PC-3 (cell line): ENCODE results near the gene JUNB. TPM values are rescaled to one million over a fixed set of nuclear protein-coding genes. Genes with fewer than 3 reads are reported as not detected.

Source experiments
- ATAC-seq: fragments of 200-7000 bp; cut with Tn5 transposase; 2 replicates; pipeline ENCODE4 v1.9.1; 2020; ENCODE audit warnings: mild to moderate bottlenecking, moderate library complexity
- BruUV-seq: library from RNA; stranded (reverse); fragments of 400-500 nt; replicated peaks from 2 replicates; lab custom pipeline; 2021; lab: Mats Ljungman, UMichigan
- CTCF ChIA-PET: fragments of 300-600 bp; sonication (Branson Sonifier 250); formaldehyde crosslinking; loops from one replicate; lab custom pipeline; 2022; ENCODE audit warnings: antibody characterized with exemption; lab: Charles Lee
- POLR2A ChIA-PET: fragments of 300-600 bp; sonication (Branson Sonifier 250); formaldehyde crosslinking; loops from one replicate; lab custom pipeline; 2022; ENCODE audit warnings: antibody characterized with exemption; ENCODE audit not compliant: unreplicated experiment; lab: Charles Lee
- DNase-seq: peaks from one replicate; pipeline ENCODE4 v3.0.0-alpha.2; 2015
- H2AFZ ChIP-seq: fragments of 300-600 bp; sonication (generic); 2 replicates; pipeline ENCODE4 v1.6.0; 2016; ENCODE audit warnings: antibody characterized with exemption, low read length
- H3F3A ChIP-seq: fragments of 300-600 bp; sonication (generic); one replicate; pipeline ENCODE4 v1.6.0; 2017; ENCODE audit warnings: antibody characterized with exemption, low read length, control low read depth, mild to moderate bottlenecking; ENCODE audit not compliant: unreplicated experiment
- H3K27ac ChIP-seq: fragments of 300-600 bp; sonication (generic); 2 replicates; pipeline ENCODE4 v1.5.1; 2016; ENCODE audit warnings: mild to moderate bottlenecking, low read length
- H3K27me3 ChIP-seq: fragments of 300-600 bp; sonication (generic); 2 replicates; pipeline ENCODE4 v1.6.1; 2016; ENCODE audit warnings: low read length, mixed read lengths
- H3K36me3 ChIP-seq: fragments of 300-600 bp; sonication (generic); 2 replicates; pipeline ENCODE4 v1.6.1; 2016; ENCODE audit warnings: low read depth, mixed run types, low read length, mixed read lengths
- H3K4me1 ChIP-seq: fragments of 300-600 bp; sonication (generic); 2 replicates; pipeline ENCODE4 v1.5.1; 2016; ENCODE audit warnings: low read length; ENCODE audit not compliant: insufficient read depth
- H3K4me2 ChIP-seq: fragments of 300-600 bp; sonication (generic); 2 replicates; pipeline ENCODE4 v1.6.0; 2016; ENCODE audit warnings: low read length
- H3K4me3 ChIP-seq: fragments of 300-600 bp; sonication (generic); 2 replicates; pipeline ENCODE4 v1.5.1; 2016; ENCODE audit warnings: mild to moderate bottlenecking, low read length, mixed read lengths
- H3K79me2 ChIP-seq: fragments of 300-600 bp; sonication (generic); 2 replicates; pipeline ENCODE4 v1.6.1; 2017; ENCODE audit warnings: low read length, mixed read lengths
- H3K9ac ChIP-seq: fragments of 300-600 bp; sonication (generic); 2 replicates; pipeline ENCODE4 v1.6.0; 2016; ENCODE audit warnings: mild to moderate bottlenecking, low read length
- H3K9me2 ChIP-seq: fragments of 300-600 bp; sonication (generic); replicated peaks from 2 replicates; pipeline ENCODE4 v1.6.1; 2016; ENCODE audit warnings: mixed run types, low read length, mixed read lengths
- H3K9me3 ChIP-seq: fragments of 300-600 bp; sonication (generic); 2 replicates; pipeline ENCODE4 v1.6.1; 2016; ENCODE audit warnings: low read length, mixed read lengths
- H4K20me1 ChIP-seq: fragments of 300-600 bp; sonication (generic); 2 replicates; pipeline ENCODE4 v1.6.1; 2016; ENCODE audit warnings: low read length, mixed read lengths
- EZH2 ChIP-seq: fragments of 300-600 bp; sonication (generic); IDR thresholded peaks from one replicate; pipeline ENCODE4 v1.6.1; 2017; ENCODE audit warnings: antibody characterized with exemption, mild to moderate bottlenecking, low read length; ENCODE audit not compliant: unreplicated experiment
- EZH2phosphoT487 ChIP-seq: fragments of 300-600 bp; sonication (generic); IDR thresholded peaks from 2 replicates; pipeline ENCODE4 v1.6.1; 2018; ENCODE audit warnings: mild to moderate bottlenecking, antibody characterized with exemption, low read length, borderline replicate concordance
- intact Hi-C: fragments of 100-400 bp; cut with micrococcal nuclease; formaldehyde crosslinking; loops from 2 replicates; pipeline ENCODE4 v1.9.0; 2023
- total RNA-seq: library from RNA; depleted of rRNA; stranded (reverse); fragments of >200 nt; gene quantifications from 2 replicates; pipeline ENCODE4 v1.2.3, GENCODE V29; 2014
- TF ChIP-seq, protein P1 (sequence below): fragments of 300-600 bp; sonication (generic); conservative IDR thresholded peaks from 2 replicates; pipeline ENCODE4 v1.5.1; 2017; ENCODE audit warnings: antibody characterized with exemption, low read depth, mild to moderate bottlenecking, low read length

The JUNB gene
- total RNA-seq, 1 experiment from 2014 or later: 343 TPM

DNA sequence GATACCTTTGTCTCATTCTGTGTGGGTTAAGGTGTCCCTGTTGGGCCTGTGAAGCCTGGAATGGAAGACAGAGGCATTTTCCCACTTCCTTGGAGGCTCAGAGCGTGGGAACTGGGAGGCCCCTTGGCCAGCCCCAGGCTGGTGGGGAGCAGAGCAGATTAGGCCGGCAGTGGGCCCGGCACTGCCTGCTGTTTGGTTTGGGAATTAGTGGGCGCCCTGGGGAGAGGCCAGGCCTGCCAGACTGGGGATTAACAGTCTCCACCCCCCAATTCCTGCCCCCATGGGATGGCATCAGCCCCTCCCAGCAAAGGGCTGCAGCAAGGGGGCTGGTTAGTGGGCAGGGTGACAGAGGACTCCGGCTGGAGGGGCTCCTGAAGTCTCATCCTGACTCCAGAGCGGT is 42.8 kb upstream of the JUNB start:
- no peak overlapping the region for H3K9ac ChIP-seq
- H3F3A ChIP-seq: no peaks in the 10 kb centered on the region
- no peaks in the 10 kb centered on the region for H3K79me2 ChIP-seq
- H3K9me3 ChIP-seq: no peaks in the 10 kb centered on the region
- no TSS peak for BruUV-seq
- no peak overlapping the region for H3K4me2 ChIP-seq
- H3K36me3 ChIP-seq: peaks cover 37% of the 10 kb centered on the region
- CTCF ChIA-PET: no interaction called here
- H3K4me1 ChIP-seq: peaks cover 12% of the 10 kb centered on the region
- peaks cover 11% of the 10 kb centered on the region for H3K27me3 ChIP-seq
- POLR2A ChIA-PET: no interaction called here
- no peak overlapping the region for H3K4me3 ChIP-seq
- no peak overlapping the region for H3K27ac ChIP-seq
- H2AFZ ChIP-seq: no peak overlapping the region
- H3K9me2 ChIP-seq: no peaks in the 10 kb centered on the region
- TF ChIP-seq EZH2phosphoT487: no peak
- TF ChIP-seq EZH2: no peak
- TF ChIP-seq, protein P1, sequence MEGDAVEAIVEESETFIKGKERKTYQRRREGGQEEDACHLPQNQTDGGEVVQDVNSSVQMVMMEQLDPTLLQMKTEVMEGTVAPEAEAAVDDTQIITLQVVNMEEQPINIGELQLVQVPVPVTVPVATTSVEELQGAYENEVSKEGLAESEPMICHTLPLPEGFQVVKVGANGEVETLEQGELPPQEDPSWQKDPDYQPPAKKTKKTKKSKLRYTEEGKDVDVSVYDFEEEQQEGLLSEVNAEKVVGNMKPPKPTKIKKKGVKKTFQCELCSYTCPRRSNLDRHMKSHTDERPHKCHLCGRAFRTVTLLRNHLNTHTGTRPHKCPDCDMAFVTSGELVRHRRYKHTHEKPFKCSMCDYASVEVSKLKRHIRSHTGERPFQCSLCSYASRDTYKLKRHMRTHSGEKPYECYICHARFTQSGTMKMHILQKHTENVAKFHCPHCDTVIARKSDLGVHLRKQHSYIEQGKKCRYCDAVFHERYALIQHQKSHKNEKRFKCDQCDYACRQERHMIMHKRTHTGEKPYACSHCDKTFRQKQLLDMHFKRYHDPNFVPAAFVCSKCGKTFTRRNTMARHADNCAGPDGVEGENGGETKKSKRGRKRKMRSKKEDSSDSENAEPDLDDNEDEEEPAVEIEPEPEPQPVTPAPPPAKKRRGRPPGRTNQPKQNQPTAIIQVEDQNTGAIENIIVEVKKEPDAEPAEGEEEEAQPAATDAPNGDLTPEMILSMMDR: no peak
- DNase-seq (no peak), ATAC-seq (no peak)
- H4K20me1 ChIP-seq: no peaks in the 10 kb centered on the region
- intact Hi-C loops: no loop called here

DNA sequence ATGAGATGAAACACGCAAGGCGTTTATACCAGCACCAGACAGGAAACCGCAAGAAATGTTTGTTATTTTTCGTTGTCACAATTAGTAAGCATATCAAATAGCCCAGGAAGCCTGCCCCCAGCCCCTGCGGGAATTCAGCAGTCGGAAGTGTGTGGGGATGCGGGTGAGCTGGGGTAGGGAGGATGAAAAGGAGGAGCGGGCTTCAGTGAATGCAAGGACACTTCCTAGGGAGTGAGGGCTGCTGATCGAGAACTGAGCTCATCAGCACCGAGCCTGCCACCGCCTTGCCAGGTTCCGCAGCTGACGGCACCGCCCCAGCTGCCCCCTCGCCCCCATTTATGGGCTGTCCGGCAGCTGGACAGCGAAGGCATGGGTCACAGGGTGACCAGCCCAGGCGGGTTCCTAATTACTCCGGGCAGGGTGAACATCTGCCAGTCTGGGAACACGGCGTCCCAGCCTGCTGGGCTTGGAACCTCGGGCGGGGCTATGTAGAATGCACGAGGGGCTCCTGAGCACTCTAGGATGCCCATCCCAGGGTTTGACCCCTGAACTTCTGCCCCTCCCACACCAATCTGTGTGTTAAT is 41.3 kb upstream of the JUNB start:
- intact Hi-C loops: no loop called here
- no TSS peak for BruUV-seq
- Histone ChIP-seq H3K27me3 (peaks cover 11% of the 10 kb centered on the region), H3K4me2 (peak overlapping the region; percentile 78), H3K27ac (no peak overlapping the region), H3K4me1 (peaks cover 12% of the 10 kb centered on the region), H3F3A (no peaks in the 10 kb centered on the region), H3K36me3 (peaks cover 30% of the 10 kb centered on the region), H4K20me1 (no peaks in the 10 kb centered on the region), H2AFZ (peak overlapping the region; percentile 43), H3K79me2 (no peaks in the 10 kb centered on the region), H3K4me3 (peak overlapping the region; percentile 48), H3K9me3 (no peaks in the 10 kb centered on the region), H3K9me2 (no peaks in the 10 kb centered on the region), H3K9ac (no peak overlapping the region)
- CTCF ChIA-PET: interaction anchor here (1.0 kb wide), 1 partner anchor 10 kb away, joined by 4 read pairs; no protein-coding TSS in a partner anchor
- peak; percentile 64 for DNase-seq
- TF ChIP-seq, protein P1: no peak
- TF ChIP-seq EZH2 (no peak), EZH2phosphoT487 (no peak)
- POLR2A ChIA-PET: interaction anchor here (0.6 kb wide), 1 partner anchor 27 kb away, joined by 3 read pairs; no protein-coding TSS in a partner anchor
- ATAC-seq: peak; percentile 64

DNA sequence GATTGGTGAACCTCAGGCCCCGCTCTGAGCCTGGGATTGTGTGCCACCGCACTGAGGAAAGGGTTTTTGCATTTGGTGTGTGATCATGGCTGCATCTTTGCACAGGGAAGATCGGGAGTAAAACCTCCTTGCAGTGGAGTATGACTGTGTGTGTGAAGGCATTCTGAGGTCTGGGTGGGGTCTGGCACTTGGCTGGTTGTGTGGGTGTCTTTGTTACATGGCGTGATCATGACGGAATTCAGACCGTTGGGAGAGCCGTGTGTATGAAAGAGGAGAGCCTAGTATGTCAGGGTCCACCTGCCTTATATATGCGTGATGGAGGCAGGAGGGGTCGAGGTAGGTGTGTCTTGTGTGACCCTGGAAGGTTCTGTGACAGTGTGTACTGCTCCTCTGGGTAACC is 40.4 kb upstream of the JUNB start:
- H2AFZ ChIP-seq: no peak overlapping the region
- H3K27me3 ChIP-seq: peaks cover 11% of the 10 kb centered on the region
- ChIA-PET POLR2A (no interaction called here), CTCF (no interaction called here)
- no peak overlapping the region for H3K27ac ChIP-seq
- peaks cover 12% of the 10 kb centered on the region for H3K4me1 ChIP-seq
- no peak overlapping the region for H3K4me2 ChIP-seq
- H3K9me2 ChIP-seq: no peaks in the 10 kb centered on the region
- no peak for DNase-seq
- H3F3A ChIP-seq: no peaks in the 10 kb centered on the region
- no TSS peak for BruUV-seq
- H3K9ac ChIP-seq: no peak overlapping the region
- ATAC-seq: no peak
- intact Hi-C loops: no loop called here
- no peaks in the 10 kb centered on the region for H4K20me1 ChIP-seq
- H3K79me2 ChIP-seq: no peaks in the 10 kb centered on the region
- H3K36me3 ChIP-seq: peaks cover 22% of the 10 kb centered on the region
- H3K9me3 ChIP-seq: no peaks in the 10 kb centered on the region
- no peak overlapping the region for H3K4me3 ChIP-seq
- TF ChIP-seq, protein P1: no peak
- no peak for TF ChIP-seq EZH2phosphoT487
- TF ChIP-seq EZH2: no peak
